Suprapubic skin (tissue), 4 donors: ENCODE data around the gene LRRFIP1. TPM values are rescaled to one million over a fixed set of nuclear protein-coding genes. Genes with fewer than 3 reads are reported as not detected.

Experiments used
- DNase-seq, 2 donors: peaks; one replicate each; pipeline ENCODE4 v3.0.0-alpha.2; 2019; ENCODE audit warnings: low spot score in 2 of 2
- H3K27ac ChIP-seq: fragments of 200-600 bp; sonication (generic); one replicate; pipeline ENCODE4 v1.5.1; 2019
- H3K27me3 ChIP-seq: fragments of 200-600 bp; sonication (generic); one replicate; pipeline ENCODE4 v1.5.1; 2019
- H3K36me3 ChIP-seq: fragments of 200-600 bp; sonication (generic); one replicate; pipeline ENCODE4 v1.5.1; 2019
- H3K4me1 ChIP-seq: fragments of 200-600 bp; sonication (generic); one replicate; pipeline ENCODE4 v1.5.1; 2019
- H3K4me3 ChIP-seq: fragments of 200-600 bp; sonication (generic); one replicate; pipeline ENCODE4 v1.5.1; 2019; ENCODE audit warnings: mild to moderate bottlenecking
- H3K9me3 ChIP-seq: fragments of 200-600 bp; sonication (generic); one replicate; pipeline ENCODE4 v1.5.1; 2019
- EP300 ChIP-seq: sonication (generic); formaldehyde crosslinking; IDR thresholded peaks from one replicate; pipeline ENCODE4 v1.6.1; 2017; ENCODE audit warnings: antibody characterized with exemption
- POLR2A ChIP-seq, 2 donors: fragments of 450-650 bp; IDR thresholded peaks; one replicate each; pipeline ENCODE4 v1.6.1; 2017; ENCODE audit warnings: antibody characterized with exemption in 2 of 2, mild to moderate bottlenecking in 2 of 2, moderate library complexity in 2 of 2
- POLR2AphosphoS5 ChIP-seq, 3 donors: sonication (generic); formaldehyde crosslinking; IDR thresholded peaks; one replicate each; pipeline ENCODE4 v1.6.1; 2017; ENCODE audit warnings: antibody characterized with exemption in 3 of 3
- WGBS: methylation state at CpG from one replicate; pipeline ENCODE4 v1.1.5; 2018; 5-methylcytosine and 5-hydroxymethylcytosine counted together
- total RNA-seq, 4 donors: library from RNA; depleted of rRNA; stranded (reverse); fragments of >200 nt; gene quantifications; one replicate each; pipeline ENCODE4 v1.1.0, GENCODE V29; 2016
- TF ChIP-seq, protein P1 (sequence below), 2 donors: fragments of 200-600 bp in 1 of 2; fragments of 450-650 bp in 1 of 2; sonication (generic) in 1 of 2; IDR thresholded peaks; one replicate each; pipeline ENCODE4 v1.5.1; 2016 to 2019; ENCODE audit warnings: antibody characterized with exemption in 2 of 2, mild to moderate bottlenecking in 1 of 2, moderate library complexity in 1 of 2

Gene LRRFIP1
- total RNA-seq, 4 donors from 2014 or later: 100 to 150 (median 109) TPM

DNA sequence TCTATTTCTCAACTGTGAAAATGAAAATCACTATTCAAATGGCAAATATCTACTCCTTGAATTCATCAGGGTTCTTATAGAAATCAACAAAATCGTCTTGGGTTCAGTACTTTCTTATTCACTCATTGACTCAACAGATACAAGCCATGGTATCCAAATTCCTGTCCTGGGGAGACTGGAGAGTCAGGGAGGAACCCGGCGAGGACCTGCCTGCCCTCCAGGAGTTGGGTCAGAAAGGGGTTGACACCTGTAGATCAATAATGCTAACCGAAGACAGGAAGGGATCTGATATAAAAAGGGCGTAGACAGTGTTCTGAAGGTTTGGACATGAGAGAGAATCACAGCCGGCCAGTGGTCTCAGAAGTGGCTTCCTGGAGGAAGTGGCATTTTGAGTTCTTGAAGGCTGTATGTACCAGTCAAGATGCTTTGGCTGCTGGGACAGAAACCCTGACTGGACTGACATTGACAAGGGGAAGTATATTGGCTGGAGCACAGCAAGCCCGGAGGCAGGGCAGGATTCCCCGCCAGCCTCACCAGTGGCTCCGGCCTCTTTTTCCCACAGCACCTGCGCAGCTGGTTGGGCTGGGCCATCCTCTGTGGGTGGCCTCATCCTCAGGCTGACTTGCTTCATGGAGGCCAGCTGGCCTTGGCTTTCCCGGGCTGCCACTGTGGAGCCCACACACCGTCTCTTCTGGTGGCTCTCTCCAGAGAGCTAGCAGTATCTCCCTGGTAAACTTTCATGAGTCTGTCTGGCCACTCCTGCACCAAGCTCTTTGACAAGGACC, 3.0 kb downstream of the LRRFIP1 start:
- no peak for DNase-seq
- Histone ChIP-seq H3K9me3 (no peaks in the 10 kb centered on the region), H3K4me1 (peaks cover 28% of the 10 kb centered on the region), H3K4me3 (no peak overlapping the region), H3K27me3 (no peaks in the 10 kb centered on the region), H3K27ac (no peak overlapping the region), H3K36me3 (no peaks in the 10 kb centered on the region)
- 85% methylated on average over 9 of the region's 12 CpGs for WGBS
- no peak for TF ChIP-seq EP300
- TF ChIP-seq POLR2AphosphoS5 (IDR thresholded peaks at IDR 0.05): no peak
- TF ChIP-seq, protein P1, sequence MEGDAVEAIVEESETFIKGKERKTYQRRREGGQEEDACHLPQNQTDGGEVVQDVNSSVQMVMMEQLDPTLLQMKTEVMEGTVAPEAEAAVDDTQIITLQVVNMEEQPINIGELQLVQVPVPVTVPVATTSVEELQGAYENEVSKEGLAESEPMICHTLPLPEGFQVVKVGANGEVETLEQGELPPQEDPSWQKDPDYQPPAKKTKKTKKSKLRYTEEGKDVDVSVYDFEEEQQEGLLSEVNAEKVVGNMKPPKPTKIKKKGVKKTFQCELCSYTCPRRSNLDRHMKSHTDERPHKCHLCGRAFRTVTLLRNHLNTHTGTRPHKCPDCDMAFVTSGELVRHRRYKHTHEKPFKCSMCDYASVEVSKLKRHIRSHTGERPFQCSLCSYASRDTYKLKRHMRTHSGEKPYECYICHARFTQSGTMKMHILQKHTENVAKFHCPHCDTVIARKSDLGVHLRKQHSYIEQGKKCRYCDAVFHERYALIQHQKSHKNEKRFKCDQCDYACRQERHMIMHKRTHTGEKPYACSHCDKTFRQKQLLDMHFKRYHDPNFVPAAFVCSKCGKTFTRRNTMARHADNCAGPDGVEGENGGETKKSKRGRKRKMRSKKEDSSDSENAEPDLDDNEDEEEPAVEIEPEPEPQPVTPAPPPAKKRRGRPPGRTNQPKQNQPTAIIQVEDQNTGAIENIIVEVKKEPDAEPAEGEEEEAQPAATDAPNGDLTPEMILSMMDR (IDR thresholded peaks at IDR 0.05): no peak
- no peak for TF ChIP-seq POLR2A (IDR thresholded peaks at IDR 0.05)

- Histone ChIP-seq H3K9me3 (no peaks in the 10 kb centered on the region), H3K27ac (no peak overlapping the region), H3K27me3 (no peaks in the 10 kb centered on the region), H3K4me1 (peaks cover 28% of the 10 kb centered on the region), H3K4me3 (no peak overlapping the region), H3K36me3 (no peaks in the 10 kb centered on the region)
- WGBS: 83% methylated on average over 13 of the region's 14 CpGs
- TF ChIP-seq POLR2A (IDR thresholded peaks at IDR 0.05) (no peak), POLR2AphosphoS5 (IDR thresholded peaks at IDR 0.05) (no peak), EP300 (no peak)
- TF ChIP-seq, protein P1 (IDR thresholded peaks at IDR 0.05): no peak
- DNase-seq: peak in 1 of 2 donors; percentile 47
Observed at GRCh38 chr2:237631007-237631785, 3.8 kb downstream of the LRRFIP1 start.

DNA sequence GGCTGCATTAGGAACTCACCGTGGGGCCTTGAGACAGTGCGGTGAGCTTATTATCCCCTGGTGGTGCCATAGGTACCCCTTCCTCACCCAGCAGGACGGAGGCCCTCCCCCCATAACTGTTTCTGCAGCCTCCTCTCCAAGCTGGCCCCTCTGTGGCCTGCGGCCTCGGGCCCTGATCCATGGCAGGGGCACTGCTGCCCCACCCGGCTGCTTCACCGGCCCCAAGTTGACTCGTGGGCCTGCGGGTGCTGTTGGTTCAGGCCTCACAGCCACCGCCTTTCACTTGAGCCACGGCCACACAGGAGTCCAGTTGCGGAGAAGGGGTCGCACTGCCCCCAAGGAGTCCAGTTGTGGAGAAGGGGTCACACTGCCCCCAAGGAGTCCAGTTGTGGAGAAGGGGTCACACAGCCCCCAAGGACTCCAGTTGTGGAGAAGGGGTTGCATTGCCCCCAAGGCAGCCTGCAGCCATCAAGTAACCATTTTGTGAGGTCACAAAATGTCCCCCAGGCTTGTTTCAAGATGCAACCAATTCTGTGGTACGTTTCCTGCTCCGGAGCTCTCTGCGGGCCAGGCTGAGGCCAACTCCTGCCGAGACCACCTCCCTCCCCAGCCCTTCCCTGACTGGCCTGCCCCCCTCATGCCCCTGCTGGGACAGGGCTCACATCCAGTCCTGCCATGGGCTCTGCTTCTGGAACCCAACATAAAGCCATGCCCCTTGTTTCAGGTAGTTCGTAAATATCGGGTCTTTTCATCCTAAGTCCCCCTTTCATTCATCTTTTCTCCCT, 4.6 kb downstream of the LRRFIP1 start:
- no peaks in the 10 kb centered on the region for H3K27me3 ChIP-seq
- H3K27ac ChIP-seq: no peak overlapping the region
- no peaks in the 10 kb centered on the region for H3K9me3 ChIP-seq
- peak in 1 of 2 donors; percentile 59 for DNase-seq
- H3K4me1 ChIP-seq: peaks cover 23% of the 10 kb centered on the region
- no peaks in the 10 kb centered on the region for H3K36me3 ChIP-seq
- 85% methylated on average over 15 of the region's 19 CpGs for WGBS
- no peak overlapping the region for H3K4me3 ChIP-seq
- no peak for TF ChIP-seq POLR2A (IDR thresholded peaks at IDR 0.05)
- no peak for TF ChIP-seq POLR2AphosphoS5 (IDR thresholded peaks at IDR 0.05)
- TF ChIP-seq EP300: no peak
- TF ChIP-seq, protein P1 (IDR thresholded peaks at IDR 0.05): no peak

GRCh38 chr2:237633061-237633561, 5.7 kb downstream of the LRRFIP1 start:
- Histone ChIP-seq H3K9me3 (no peaks in the 10 kb centered on the region), H3K27me3 (no peaks in the 10 kb centered on the region), H3K4me3 (no peak overlapping the region), H3K36me3 (no peaks in the 10 kb centered on the region), H3K4me1 (peaks cover 15% of the 10 kb centered on the region), H3K27ac (no peak overlapping the region)
- peak in 1 of 2 donors; percentile 44 for DNase-seq
- no peak for TF ChIP-seq EP300
- TF ChIP-seq POLR2AphosphoS5 (IDR thresholded peaks at IDR 0.05): no peak
- TF ChIP-seq, protein P1 (IDR thresholded peaks at IDR 0.05): no peak
- no peak for TF ChIP-seq POLR2A (IDR thresholded peaks at IDR 0.05)
- 49% methylated on average over 10 of the region's 10 CpGs for WGBS
